HepG2 (cell line): Measurements from ENCODE around the gene DENND1C. TPM values are rescaled to one million over a fixed set of nuclear protein-coding genes. Genes with fewer than 3 reads are reported as not detected.

ENCODE experiments used
- ATAD3A ChIP-seq: sonication (generic); formaldehyde crosslinking; IDR thresholded peaks from 2 replicates; pipeline ENCODE4 v1.4.0; 2020; ENCODE audit warnings: missing genetic modification reagents
- ATF2 ChIP-seq: sonication (generic); formaldehyde crosslinking; IDR thresholded peaks from 2 replicates; pipeline ENCODE4 v1.4.0; 2020; ENCODE audit warnings: missing genetic modification reagents
- BCL3 ChIP-seq: sonication (generic); formaldehyde crosslinking; IDR thresholded peaks from 2 replicates; pipeline ENCODE4 v1.5.1; 2020; ENCODE audit warnings: mild to moderate bottlenecking, missing genetic modification reagents, moderate library complexity
- CREBL2 ChIP-seq: sonication (generic); formaldehyde crosslinking; IDR thresholded peaks from 2 replicates; pipeline ENCODE4 v1.8.1; 2023; ENCODE audit warnings: missing genetic modification reagents, mild to moderate bottlenecking, borderline replicate concordance
- CTCF ChIP-seq: sonication (generic); formaldehyde crosslinking; IDR thresholded peaks from 2 replicates; pipeline ENCODE4 v1.5.0; 2020; ENCODE audit warnings: mild to moderate bottlenecking, missing genetic modification reagents, moderate library complexity
- GFI1 ChIP-seq: sonication (generic); formaldehyde crosslinking; IDR thresholded peaks from 2 replicates; pipeline ENCODE4 v1.5.0; 2020; ENCODE audit warnings: missing genetic modification reagents, mild to moderate bottlenecking, borderline replicate concordance
- JUNB ChIP-seq: sonication (generic); formaldehyde crosslinking; IDR thresholded peaks from 2 replicates; pipeline ENCODE4 v1.8.0; 2022; ENCODE audit warnings: missing genetic modification reagents, mild to moderate bottlenecking, borderline replicate concordance
- MTA3 ChIP-seq: sonication (generic); formaldehyde crosslinking; IDR thresholded peaks from 2 replicates; pipeline ENCODE4 v1.4.0; 2020; ENCODE audit warnings: missing genetic modification reagents
- RARA ChIP-seq: IDR thresholded peaks from 2 replicates; pipeline ENCODE4 v1.6.1; 2016; ENCODE audit warnings: missing genetic modification reagents, missing compliant biosample characterization
- SIN3A ChIP-seq: IDR thresholded peaks from 2 replicates; pipeline ENCODE4 v1.6.1; 2011; ENCODE audit warnings: low read depth, mild to moderate bottlenecking, control low read depth, low read length, borderline replicate concordance
- ZC3H4 ChIP-seq: sonication (generic); formaldehyde crosslinking; IDR thresholded peaks from 2 replicates; pipeline ENCODE4 v1.4.0; 2020; ENCODE audit warnings: missing genetic modification reagents, borderline replicate concordance
- ZNF367 ChIP-seq: sonication (generic); formaldehyde crosslinking; IDR thresholded peaks from 2 replicates; pipeline ENCODE4 v1.4.0; 2020; ENCODE audit warnings: missing genetic modification reagents, borderline replicate concordance
- ZNF460 ChIP-seq: sonication (generic); formaldehyde crosslinking; IDR thresholded peaks from 2 replicates; pipeline ENCODE4 v1.5.1; 2020; ENCODE audit warnings: missing genetic modification reagents, mild to moderate bottlenecking, borderline replicate concordance
- ZNF557 ChIP-seq: sonication (generic); formaldehyde crosslinking; IDR thresholded peaks from 2 replicates; pipeline ENCODE4 v1.4.0; 2020; ENCODE audit warnings: missing genetic modification reagents
- ZNF839 ChIP-seq: sonication (generic); formaldehyde crosslinking; IDR thresholded peaks from 2 replicates; pipeline ENCODE4 v1.4.0; 2020; ENCODE audit warnings: missing genetic modification reagents, mild to moderate bottlenecking, borderline replicate concordance
- polyA plus RNA-seq, 8 experiments: library from polyadenylated mRNA; depleted of rRNA in 3 of 8; stranded (reverse) in 7 of 8; unstranded in 1 of 8; fragments of >200 nt; fragmentation: Illumina TruSeq in 4 of 8; extraction: Trizol in 4 of 8; gene quantifications; 2 replicates each; pipeline versions ENCODE4 v1.2.1 to v1.2.3, GENCODE V29; 2011 to 2016; ENCODE audit warnings: low read depth in 4 of 8, missing spikeins in 1 of 8, mixed read lengths in 1 of 8; ENCODE audit not compliant: insufficient read depth in 1 of 8
- total RNA-seq, 5 experiments: library from RNA; depleted of rRNA; stranded (reverse); fragments of >200 nt; fragmentation: Illumina TruSeq; extraction: Trizol; gene quantifications; 2 replicates each; pipeline ENCODE4 v1.2.3, GENCODE V29; 2016; ENCODE audit warnings: low read depth in 1 of 5
- TF ChIP-seq, protein P1 (sequence below): IDR thresholded peaks from 2 replicates; pipeline ENCODE4 v1.6.1; 2016; ENCODE audit warnings: missing genetic modification reagents, missing compliant biosample characterization
- TF ChIP-seq, protein P2 (sequence below): sonication (generic); formaldehyde crosslinking; IDR thresholded peaks from 2 replicates; pipeline ENCODE4 v1.4.0; 2020; ENCODE audit warnings: missing genetic modification reagents
- TF ChIP-seq, protein P3 (sequence below), 2 experiments: IDR thresholded peaks; 2 replicates each; pipeline ENCODE4 v1.6.1; 2011 to 2012; ENCODE audit warnings: low read length in 2 of 2, borderline replicate concordance in 1 of 2, low read depth in 1 of 2, mild to moderate bottlenecking in 1 of 2, moderate library complexity in 1 of 2

DENND1C gene
- total and polyA plus RNA-seq, 2 of the 13 experiments (the other 11 are each of a cell fraction or from before 2014, with no cell fraction given), result 0.04 to 0.73 TPM

DNA sequence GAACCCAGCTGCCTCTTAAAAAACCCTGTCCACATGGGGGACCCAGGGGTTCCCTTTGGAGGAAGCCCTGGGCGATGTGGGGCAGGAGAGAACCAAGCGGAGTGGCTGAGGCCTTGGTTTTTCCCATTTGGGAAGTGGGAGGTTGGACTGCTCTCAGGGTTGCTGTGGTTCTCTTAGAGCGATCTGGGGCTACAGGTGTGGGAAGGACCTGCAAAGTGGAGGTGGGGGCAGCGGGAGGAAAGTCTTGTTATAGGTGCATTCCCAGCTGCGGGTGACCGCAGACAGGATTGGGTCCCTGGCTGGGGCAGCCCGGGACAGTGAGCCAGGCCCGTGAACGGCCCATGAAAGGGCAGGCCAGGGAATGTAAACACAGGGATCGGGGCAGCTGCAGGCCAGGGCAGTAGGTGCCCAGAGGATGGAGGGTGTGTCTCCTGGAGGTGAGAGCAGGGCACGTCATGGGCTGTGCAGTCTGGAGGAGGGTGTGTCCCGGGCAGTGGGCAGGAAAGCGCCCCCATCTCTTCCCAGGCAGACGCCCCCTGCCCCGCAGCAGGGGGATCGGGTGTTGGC is 22.8 kb downstream of the DENND1C start (continued):
- TF ChIP-seq ZNF367 (CRISPR knock-in tag), result no peak
- no peak for TF ChIP-seq ZNF839 (CRISPR knock-in tag)
- no peak for TF ChIP-seq MTA3
- TF ChIP-seq, protein P1, sequence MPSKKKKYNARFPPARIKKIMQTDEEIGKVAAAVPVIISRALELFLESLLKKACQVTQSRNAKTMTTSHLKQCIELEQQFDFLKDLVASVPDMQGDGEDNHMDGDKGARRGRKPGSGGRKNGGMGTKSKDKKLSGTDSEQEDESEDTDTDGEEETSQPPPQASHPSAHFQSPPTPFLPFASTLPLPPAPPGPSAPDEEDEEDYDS, result no peak
- TF ChIP-seq CTCF (CRISPR knock-in tag), result no peak
- no peak for TF ChIP-seq JUNB (CRISPR knock-in tag)
- TF ChIP-seq ATF2 (CRISPR knock-in tag), result no peak
- TF ChIP-seq CREBL2 (CRISPR knock-in tag), result no peak
- TF ChIP-seq ATAD3A (CRISPR knock-in tag), result no peak
- TF ChIP-seq, protein P2, sequence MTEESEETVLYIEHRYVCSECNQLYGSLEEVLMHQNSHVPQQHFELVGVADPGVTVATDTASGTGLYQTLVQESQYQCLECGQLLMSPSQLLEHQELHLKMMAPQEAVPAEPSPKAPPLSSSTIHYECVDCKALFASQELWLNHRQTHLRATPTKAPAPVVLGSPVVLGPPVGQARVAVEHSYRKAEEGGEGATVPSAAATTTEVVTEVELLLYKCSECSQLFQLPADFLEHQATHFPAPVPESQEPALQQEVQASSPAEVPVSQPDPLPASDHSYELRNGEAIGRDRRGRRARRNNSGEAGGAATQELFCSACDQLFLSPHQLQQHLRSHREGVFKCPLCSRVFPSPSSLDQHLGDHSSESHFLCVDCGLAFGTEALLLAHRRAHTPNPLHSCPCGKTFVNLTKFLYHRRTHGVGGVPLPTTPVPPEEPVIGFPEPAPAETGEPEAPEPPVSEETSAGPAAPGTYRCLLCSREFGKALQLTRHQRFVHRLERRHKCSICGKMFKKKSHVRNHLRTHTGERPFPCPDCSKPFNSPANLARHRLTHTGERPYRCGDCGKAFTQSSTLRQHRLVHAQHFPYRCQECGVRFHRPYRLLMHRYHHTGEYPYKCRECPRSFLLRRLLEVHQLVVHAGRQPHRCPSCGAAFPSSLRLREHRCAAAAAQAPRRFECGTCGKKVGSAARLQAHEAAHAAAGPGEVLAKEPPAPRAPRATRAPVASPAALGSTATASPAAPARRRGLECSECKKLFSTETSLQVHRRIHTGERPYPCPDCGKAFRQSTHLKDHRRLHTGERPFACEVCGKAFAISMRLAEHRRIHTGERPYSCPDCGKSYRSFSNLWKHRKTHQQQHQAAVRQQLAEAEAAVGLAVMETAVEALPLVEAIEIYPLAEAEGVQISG (CRISPR knock-in tag), result no peak
- TF ChIP-seq GFI1 (CRISPR knock-in tag), result no peak
- TF ChIP-seq ZC3H4 (CRISPR knock-in tag), result no peak
- no peak for TF ChIP-seq ZNF557 (CRISPR knock-in tag)
- TF ChIP-seq, protein P3, sequence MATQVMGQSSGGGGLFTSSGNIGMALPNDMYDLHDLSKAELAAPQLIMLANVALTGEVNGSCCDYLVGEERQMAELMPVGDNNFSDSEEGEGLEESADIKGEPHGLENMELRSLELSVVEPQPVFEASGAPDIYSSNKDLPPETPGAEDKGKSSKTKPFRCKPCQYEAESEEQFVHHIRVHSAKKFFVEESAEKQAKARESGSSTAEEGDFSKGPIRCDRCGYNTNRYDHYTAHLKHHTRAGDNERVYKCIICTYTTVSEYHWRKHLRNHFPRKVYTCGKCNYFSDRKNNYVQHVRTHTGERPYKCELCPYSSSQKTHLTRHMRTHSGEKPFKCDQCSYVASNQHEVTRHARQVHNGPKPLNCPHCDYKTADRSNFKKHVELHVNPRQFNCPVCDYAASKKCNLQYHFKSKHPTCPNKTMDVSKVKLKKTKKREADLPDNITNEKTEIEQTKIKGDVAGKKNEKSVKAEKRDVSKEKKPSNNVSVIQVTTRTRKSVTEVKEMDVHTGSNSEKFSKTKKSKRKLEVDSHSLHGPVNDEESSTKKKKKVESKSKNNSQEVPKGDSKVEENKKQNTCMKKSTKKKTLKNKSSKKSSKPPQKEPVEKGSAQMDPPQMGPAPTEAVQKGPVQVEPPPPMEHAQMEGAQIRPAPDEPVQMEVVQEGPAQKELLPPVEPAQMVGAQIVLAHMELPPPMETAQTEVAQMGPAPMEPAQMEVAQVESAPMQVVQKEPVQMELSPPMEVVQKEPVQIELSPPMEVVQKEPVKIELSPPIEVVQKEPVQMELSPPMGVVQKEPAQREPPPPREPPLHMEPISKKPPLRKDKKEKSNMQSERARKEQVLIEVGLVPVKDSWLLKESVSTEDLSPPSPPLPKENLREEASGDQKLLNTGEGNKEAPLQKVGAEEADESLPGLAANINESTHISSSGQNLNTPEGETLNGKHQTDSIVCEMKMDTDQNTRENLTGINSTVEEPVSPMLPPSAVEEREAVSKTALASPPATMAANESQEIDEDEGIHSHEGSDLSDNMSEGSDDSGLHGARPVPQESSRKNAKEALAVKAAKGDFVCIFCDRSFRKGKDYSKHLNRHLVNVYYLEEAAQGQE (IDR thresholded peaks at IDR 0.05; ENCODE audit: borderline replicate concordance in 1 of 2, low read depth in 1 of 2, low read length in 2 of 2), result no peak
- no peak for TF ChIP-seq RARA
- no peak; the same call in 1 of the 2 replicates for TF ChIP-seq BCL3 (CRISPR knock-in tag)
- no peak for TF ChIP-seq SIN3A
- TF ChIP-seq ZNF460 (CRISPR knock-in tag), result no peak
